WI38 (cell line): Measurements from ENCODE around the gene P2RX5.

Experiments used
- H3K4me3 ChIP-seq: 2 replicates; pipeline ENCODE4 v1.5.1; 2011; ENCODE audit warnings: low read depth, mild to moderate bottlenecking, control low read depth, low read length
- CTCF ChIP-seq: IDR thresholded peaks from 2 replicates; pipeline ENCODE4 v1.5.1; 2012; ENCODE audit warnings: low read depth, mild to moderate bottlenecking, control low read depth, low read length

P2RX5 gene

GRCh38 chr17:3688852-3689261 is 7.1 kb downstream of the P2RX5 start:
- no peak for TF ChIP-seq CTCF
- no peak overlapping the region for H3K4me3 ChIP-seq

- no peak overlapping the region for H3K4me3 ChIP-seq
- no peak for TF ChIP-seq CTCF
Observed at GRCh38 chr17:3688027-3688553, 7.9 kb downstream of the P2RX5 start.

- TF ChIP-seq CTCF: no peak
- no peak overlapping the region for H3K4me3 ChIP-seq
Observed at GRCh38 chr17:3685174-3685573, 10.8 kb downstream of the P2RX5 start.

GRCh38 chr17:3683054-3683511 is 12.9 kb downstream of the P2RX5 start:
- TF ChIP-seq CTCF: peak; percentile 98
- H3K4me3 ChIP-seq: no peak overlapping the region

- TF ChIP-seq CTCF: no peak
Observed at GRCh38 chr17:3682033-3682432, 13.9 kb downstream of the P2RX5 start.

GRCh38 chr17:3681565-3681964 is 14.4 kb downstream of the P2RX5 start:
- no peak overlapping the region for H3K4me3 ChIP-seq
- no peak for TF ChIP-seq CTCF

More at GRCh38 chr17:3682033-3682432, 13.9 kb downstream of the P2RX5 start:
- H3K4me3 ChIP-seq: no peak overlapping the region

- H3K4me3 ChIP-seq: no peak overlapping the region
- TF ChIP-seq CTCF: no peak
Observed at GRCh38 chr17:3681057-3681456, 14.9 kb downstream of the P2RX5 start.
